ENCODE results near the gene SBNO2.

SBNO2 gene

DNA sequence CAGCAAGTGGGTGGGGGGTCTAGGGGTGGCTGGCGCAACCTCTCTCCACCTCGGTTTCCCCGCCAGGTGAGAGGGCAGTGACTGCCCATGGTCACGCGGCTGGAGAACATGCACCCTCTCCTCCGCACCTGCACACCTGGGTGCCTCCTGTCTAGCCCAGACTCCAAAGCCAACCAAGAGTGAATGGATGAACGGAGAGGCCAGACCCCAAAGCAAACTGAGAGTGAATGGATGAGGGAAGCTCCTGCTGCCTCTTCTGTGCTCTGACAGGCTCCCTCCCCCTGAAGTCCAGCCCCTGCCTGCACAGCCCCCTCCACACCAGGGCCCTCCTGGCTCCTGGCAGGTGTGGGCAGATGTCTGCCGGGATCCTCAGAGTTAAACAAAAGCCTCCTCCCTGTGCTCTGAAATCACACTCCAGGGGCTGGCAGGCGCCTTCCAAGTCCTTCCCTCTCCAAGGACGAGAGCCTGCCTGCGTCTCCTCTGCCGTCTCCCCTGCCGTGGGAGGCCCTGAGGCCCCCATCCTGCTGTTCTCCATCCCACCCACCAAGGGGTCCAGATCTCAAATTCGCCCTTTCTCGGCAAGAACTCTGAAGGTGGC lies 2.2 kb downstream of the SBNO2 start:
- Histone ChIP-seq H3K36me3 (ENCODE audit: insufficient read depth, low read length) (no peaks in the 10 kb centered on the region), H3K9me2 (replicated peaks; ENCODE audit: low read depth, low read length) (no peaks in the 10 kb centered on the region), H3K79me2 (ENCODE audit: insufficient read depth, low read length) (peaks cover 72% of the 10 kb centered on the region), H3K27me3 (ENCODE audit: insufficient read depth, low read length, poor library complexity, severe bottlenecking) (no peaks in the 10 kb centered on the region), H3K4me2 (ENCODE audit: low read depth, low read length, poor library complexity, severe bottlenecking) (peak overlapping the region; percentile 97), H3K4me1 (ENCODE audit: insufficient read depth, low read length, poor library complexity, severe bottlenecking) (peaks cover 36% of the 10 kb centered on the region), H3K9ac (ENCODE audit: low read depth, low read length, poor library complexity, severe bottlenecking) (peak overlapping the region; percentile 98), H3K4me3 (ENCODE audit: low read length, poor library complexity, severe bottlenecking) (peak overlapping the region; percentile 100), H3K9me3 (ENCODE audit: insufficient read depth, low read depth, low read length) (no peaks in the 10 kb centered on the region), H4K20me1 (ENCODE audit: insufficient read depth, low read length, poor library complexity, severe bottlenecking) (peaks cover 17% of the 10 kb centered on the region), H3F3A (ENCODE audit: low read depth) (no peaks in the 10 kb centered on the region), H2AFZ (ENCODE audit: low read length) (no peak overlapping the region)
- TF ChIP-seq, protein P1, sequence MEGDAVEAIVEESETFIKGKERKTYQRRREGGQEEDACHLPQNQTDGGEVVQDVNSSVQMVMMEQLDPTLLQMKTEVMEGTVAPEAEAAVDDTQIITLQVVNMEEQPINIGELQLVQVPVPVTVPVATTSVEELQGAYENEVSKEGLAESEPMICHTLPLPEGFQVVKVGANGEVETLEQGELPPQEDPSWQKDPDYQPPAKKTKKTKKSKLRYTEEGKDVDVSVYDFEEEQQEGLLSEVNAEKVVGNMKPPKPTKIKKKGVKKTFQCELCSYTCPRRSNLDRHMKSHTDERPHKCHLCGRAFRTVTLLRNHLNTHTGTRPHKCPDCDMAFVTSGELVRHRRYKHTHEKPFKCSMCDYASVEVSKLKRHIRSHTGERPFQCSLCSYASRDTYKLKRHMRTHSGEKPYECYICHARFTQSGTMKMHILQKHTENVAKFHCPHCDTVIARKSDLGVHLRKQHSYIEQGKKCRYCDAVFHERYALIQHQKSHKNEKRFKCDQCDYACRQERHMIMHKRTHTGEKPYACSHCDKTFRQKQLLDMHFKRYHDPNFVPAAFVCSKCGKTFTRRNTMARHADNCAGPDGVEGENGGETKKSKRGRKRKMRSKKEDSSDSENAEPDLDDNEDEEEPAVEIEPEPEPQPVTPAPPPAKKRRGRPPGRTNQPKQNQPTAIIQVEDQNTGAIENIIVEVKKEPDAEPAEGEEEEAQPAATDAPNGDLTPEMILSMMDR (conservative IDR thresholded peaks at IDR 0.05; ENCODE audit: low read length) = no peak
- no peak for TF ChIP-seq EZH2phosphoT487 (IDR thresholded peaks at IDR 0.05; ENCODE audit: borderline replicate concordance)

DNA sequence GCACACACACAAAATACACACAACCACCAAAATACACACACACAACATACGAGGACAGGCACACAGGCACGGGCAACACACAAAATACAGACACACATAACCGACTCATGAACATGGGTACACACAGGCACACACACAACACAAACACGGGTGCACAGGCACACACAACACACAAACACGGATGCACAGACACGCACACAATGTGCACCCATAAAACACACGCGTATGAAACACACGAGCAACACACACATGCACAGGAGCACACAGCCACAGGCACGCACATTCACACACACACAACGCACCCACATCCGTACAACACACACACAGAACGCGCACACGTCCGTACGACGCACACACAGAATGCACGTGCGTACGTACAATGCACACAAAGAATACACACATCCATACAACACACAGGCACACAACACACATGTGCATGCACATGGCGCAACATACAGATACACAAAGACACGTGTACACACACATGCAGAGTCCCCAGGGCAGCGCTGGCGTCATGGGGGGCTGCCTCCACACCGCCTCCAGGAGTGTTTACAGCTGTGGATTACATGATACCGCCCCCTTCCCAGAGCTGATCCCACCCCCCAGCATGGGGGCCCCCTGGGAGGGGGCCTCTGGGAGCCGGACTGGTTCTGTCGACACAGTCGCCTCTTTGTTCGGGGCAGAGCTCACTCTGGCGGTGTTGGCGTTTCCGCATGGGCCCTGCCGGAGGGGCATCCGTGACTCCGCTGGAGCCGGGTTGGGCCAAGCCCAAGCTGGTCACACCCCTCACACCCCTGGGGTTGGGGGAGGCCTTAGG lies 2.9 kb downstream of the SBNO2 start:
- Histone ChIP-seq H2AFZ (ENCODE audit: low read length) (no peak overlapping the region), H3K79me2 (ENCODE audit: insufficient read depth, low read length) (peaks cover 77% of the 10 kb centered on the region), H3K4me1 (ENCODE audit: insufficient read depth, low read length, poor library complexity, severe bottlenecking) (peaks cover 36% of the 10 kb centered on the region), H3K9me3 (ENCODE audit: insufficient read depth, low read depth, low read length) (no peaks in the 10 kb centered on the region), H3K9ac (ENCODE audit: low read depth, low read length, poor library complexity, severe bottlenecking) (peak overlapping the region; percentile 98), H3K4me3 (ENCODE audit: low read length, poor library complexity, severe bottlenecking) (peak overlapping the region; percentile 100), H3K36me3 (ENCODE audit: insufficient read depth, low read length) (no peaks in the 10 kb centered on the region), H3F3A (ENCODE audit: low read depth) (no peaks in the 10 kb centered on the region), H3K9me2 (replicated peaks; ENCODE audit: low read depth, low read length) (no peaks in the 10 kb centered on the region), H3K4me2 (ENCODE audit: low read depth, low read length, poor library complexity, severe bottlenecking) (peak overlapping the region; percentile 97), H3K27me3 (ENCODE audit: insufficient read depth, low read length, poor library complexity, severe bottlenecking) (no peaks in the 10 kb centered on the region), H4K20me1 (ENCODE audit: insufficient read depth, low read length, poor library complexity, severe bottlenecking) (peaks cover 17% of the 10 kb centered on the region)
- TF ChIP-seq, protein P1 (conservative IDR thresholded peaks at IDR 0.05; ENCODE audit: low read length) = no peak
- no peak for TF ChIP-seq EZH2phosphoT487 (IDR thresholded peaks at IDR 0.05; ENCODE audit: borderline replicate concordance)

DNA sequence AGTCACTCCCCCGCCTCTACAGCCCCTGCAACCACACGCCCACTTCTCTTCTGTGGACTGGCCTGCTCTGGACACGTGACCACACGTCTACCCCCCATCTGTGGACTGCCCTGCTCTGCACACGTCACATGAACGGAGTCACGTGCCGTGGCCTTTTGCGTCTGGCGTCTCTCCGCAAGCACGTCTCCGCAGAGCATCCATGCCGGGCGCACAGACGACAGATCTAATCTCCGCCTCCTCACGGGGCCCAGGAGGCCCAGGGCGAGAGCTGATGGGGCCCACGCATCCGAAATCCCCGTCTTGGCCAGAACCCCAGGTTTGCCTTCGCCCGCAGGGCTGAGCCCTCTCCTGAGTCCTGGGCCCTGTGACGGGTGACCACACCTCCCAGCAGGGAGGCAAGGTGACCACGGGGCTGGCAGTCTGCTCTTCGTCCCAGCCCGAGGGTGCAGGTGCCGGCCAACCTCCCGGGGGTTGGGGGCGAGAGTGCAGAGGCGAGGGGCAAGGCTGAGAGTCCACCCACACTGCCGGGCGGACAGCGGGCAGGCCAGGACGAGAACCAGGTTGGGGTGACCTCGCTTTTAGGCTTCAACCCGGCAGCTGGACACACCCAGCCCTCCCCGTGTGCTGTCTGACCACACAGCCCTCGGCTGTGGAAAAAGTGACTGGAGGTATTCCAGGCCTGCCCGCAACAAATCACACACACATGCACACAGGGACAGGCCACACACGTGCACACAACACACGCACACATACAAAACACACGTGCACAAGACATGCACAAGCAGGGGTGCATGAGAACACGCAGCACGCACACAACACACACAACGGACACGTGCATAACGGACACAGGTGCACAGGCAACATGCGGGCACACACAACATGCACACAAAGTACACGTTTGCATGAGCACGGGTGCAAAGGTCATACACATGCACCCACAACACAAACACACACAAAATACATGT lies 3.9 kb downstream of the SBNO2 start:
- Histone ChIP-seq H3K4me1 (ENCODE audit: insufficient read depth, low read length, poor library complexity, severe bottlenecking) (peaks cover 36% of the 10 kb centered on the region), H2AFZ (ENCODE audit: low read length) (no peak overlapping the region), H4K20me1 (ENCODE audit: insufficient read depth, low read length, poor library complexity, severe bottlenecking) (peaks cover 17% of the 10 kb centered on the region), H3F3A (ENCODE audit: low read depth) (no peaks in the 10 kb centered on the region), H3K9ac (ENCODE audit: low read depth, low read length, poor library complexity, severe bottlenecking) (no peak overlapping the region), H3K36me3 (ENCODE audit: insufficient read depth, low read length) (no peaks in the 10 kb centered on the region), H3K4me3 (ENCODE audit: low read length, poor library complexity, severe bottlenecking) (peak overlapping the region; percentile 100), H3K9me2 (replicated peaks; ENCODE audit: low read depth, low read length) (no peaks in the 10 kb centered on the region), H3K79me2 (ENCODE audit: insufficient read depth, low read length) (peaks cover 84% of the 10 kb centered on the region), H3K9me3 (ENCODE audit: insufficient read depth, low read depth, low read length) (no peaks in the 10 kb centered on the region), H3K4me2 (ENCODE audit: low read depth, low read length, poor library complexity, severe bottlenecking) (peak overlapping the region; percentile 97), H3K27me3 (ENCODE audit: insufficient read depth, low read length, poor library complexity, severe bottlenecking) (no peaks in the 10 kb centered on the region)
- TF ChIP-seq, protein P1 (conservative IDR thresholded peaks at IDR 0.05; ENCODE audit: low read length) = no peak
- TF ChIP-seq EZH2phosphoT487 (IDR thresholded peaks at IDR 0.05; ENCODE audit: borderline replicate concordance) = no peak

Data from Loucy (cell line).